H1 (cell line): Measurements from ENCODE around the gene GATAD2B. TPM values are rescaled to one million over a fixed set of nuclear protein-coding genes. Genes with fewer than 3 reads are reported as not detected.
A peak's percentile ranks its signal among the peaks of the same experiment; 100 is the strongest.

ENCODE experiments used
- CTCF ChIA-PET: fragments of 300-600 bp; sonication (Branson Sonifier 250); formaldehyde crosslinking; loops from one replicate; lab custom pipeline; 2021; ENCODE audit not compliant: partially characterized antibody; lab: Charles Lee
- POLR2A ChIA-PET: fragments of 300-600 bp; sonication (Branson Sonifier 250); formaldehyde crosslinking; loops from one replicate; lab custom pipeline; 2021; ENCODE audit warnings: inconsistent platforms; ENCODE audit not compliant: partially characterized antibody; lab: Charles Lee
- DNase-seq, 2 experiments: peaks; one replicate each; pipeline versions ENCODE4 v3.0.0 to v3.0.0-alpha.2; 2010 to 2022; ENCODE audit warnings: low spot score in 2 of 2, low read depth in 1 of 2, mixed read lengths in 1 of 2
- FAIRE-seq: peaks from 2 replicates; lab custom pipeline; 2011; peaks lifted over from hg19 to GRCh38; lab: Jason Lieb, UNC
- H2AFZ ChIP-seq: 2 replicates; pipeline ENCODE4 v1.8.1; 2012; ENCODE audit warnings: low read length, inconsistent platforms
- H2AK5ac ChIP-seq: 2 replicates; pipeline ENCODE4 v1.6.1; 2013; ENCODE audit warnings: low read depth, low read length
- H2BK120ac ChIP-seq: replicated peaks from 2 replicates; pipeline ENCODE3; 2013; ENCODE audit warnings: low read depth, low read length, inconsistent platforms
- H2BK12ac ChIP-seq: 2 replicates; pipeline ENCODE4 v1.6.1; 2013; ENCODE audit warnings: low read depth, low read length
- H2BK15ac ChIP-seq: 2 replicates; pipeline ENCODE4 v1.6.1; 2013; ENCODE audit warnings: low read length
- H2BK20ac ChIP-seq: 2 replicates; pipeline ENCODE4 v1.6.1; 2013; ENCODE audit warnings: low read length
- H2BK5ac ChIP-seq: 2 replicates; pipeline ENCODE4 v1.6.1; 2013; ENCODE audit warnings: low read depth, low read length
- H3K14ac ChIP-seq: 2 replicates; pipeline ENCODE4 v1.6.1; 2013; ENCODE audit warnings: inconsistent platforms; ENCODE audit not compliant: insufficient read length
- H3K18ac ChIP-seq: 2 replicates; pipeline ENCODE4 v1.6.1; 2013; ENCODE audit warnings: low read length; ENCODE audit errors: extremely low read depth
- H3K23ac ChIP-seq: 2 replicates; pipeline ENCODE4 v1.6.1; 2013; ENCODE audit warnings: inconsistent platforms; ENCODE audit not compliant: insufficient read length
- H3K23me2 ChIP-seq: 2 replicates; pipeline ENCODE4 v1.6.1; 2013; ENCODE audit warnings: low read depth, low read length
- H3K27ac ChIP-seq: 2 replicates; pipeline ENCODE4 v1.6.1; 2011; ENCODE audit warnings: low read depth, low read length, inconsistent platforms
- H3K27me3 ChIP-seq, 4 experiments: replicated peaks in 1 of 4; 1 replicate in 1 of 4; 2 replicates in 3 of 4; pipeline versions ENCODE4 v1.6.1 to v1.8.1; 2011 to 2013; ENCODE audit warnings: low read length in 3 of 4, mild to moderate bottlenecking in 3 of 4, inconsistent platforms in 2 of 4, mixed read lengths in 2 of 4, moderate library complexity in 1 of 4; ENCODE audit not compliant: control insufficient read depth in 3 of 4, insufficient read depth in 3 of 4; ENCODE audit errors: extremely low read depth in 1 of 4
- H3K36me3 ChIP-seq, 4 experiments: 2 replicates each; pipeline versions ENCODE4 v1.6.1 to v1.8.1; 2011 to 2013; ENCODE audit warnings: mild to moderate bottlenecking in 4 of 4, low read length in 3 of 4, moderate library complexity in 2 of 4, control low read depth in 1 of 4, inconsistent platforms in 1 of 4; ENCODE audit not compliant: insufficient read depth in 4 of 4, control insufficient read depth in 2 of 4
- H3K4ac ChIP-seq: replicated peaks from 2 replicates; pipeline ENCODE3; 2013; ENCODE audit warnings: low read length, low read depth, mixed read lengths, inconsistent platforms; ENCODE audit not compliant: insufficient read length
- H3K4me1 ChIP-seq, 4 experiments: replicated peaks in 1 of 4; 1 replicate in 1 of 4; 2 replicates in 3 of 4; pipeline versions ENCODE4 v1.6.1 to v1.8.1; 2011 to 2013; ENCODE audit warnings: low read length in 3 of 4, inconsistent platforms in 2 of 4, mixed read lengths in 1 of 4; ENCODE audit not compliant: insufficient read depth in 4 of 4, control insufficient read depth in 3 of 4
- H3K4me2 ChIP-seq, 2 experiments: 2 replicates each; pipeline versions ENCODE4 v1.6.1 to v1.8.1; 2011 to 2013; ENCODE audit warnings: low read depth in 2 of 2, low read length in 2 of 2, control low read depth in 1 of 2, inconsistent platforms in 1 of 2, mild to moderate bottlenecking in 1 of 2; ENCODE audit not compliant: insufficient read depth in 1 of 2
- H3K4me3 ChIP-seq, 4 experiments: fragments of 200-600, 300-600 bp in 1 of 4; sonication (generic), shearing (Covaris generic), sonication (Bioruptor Twin) in 1 of 4; 2 replicates each; pipeline versions ENCODE4 v1.5.1 to v1.8.1; 2011 to 2016; ENCODE audit warnings: low read length in 4 of 4, low read depth in 3 of 4, control low read depth in 2 of 4, inconsistent platforms in 2 of 4, mild to moderate bottlenecking in 2 of 4, mixed read lengths in 1 of 4, moderate library complexity in 1 of 4; ENCODE audit not compliant: insufficient read depth in 2 of 4; ENCODE audit errors: extremely low read depth in 1 of 4
- H3K56ac ChIP-seq: replicated peaks from 2 replicates; pipeline ENCODE3; 2013; ENCODE audit warnings: low read depth, mild to moderate bottlenecking, mixed read lengths, low read length, inconsistent platforms; ENCODE audit not compliant: insufficient read length
- H3K79me1 ChIP-seq: 2 replicates; pipeline ENCODE4 v1.6.1; 2013; ENCODE audit warnings: low read depth, low read length, control low read depth
- H3K79me2 ChIP-seq, 2 experiments: 2 replicates each; pipeline versions ENCODE4 v1.6.1 to v1.8.1; 2012 to 2013; ENCODE audit warnings: low read length in 2 of 2, mild to moderate bottlenecking in 2 of 2, inconsistent platforms in 1 of 2; ENCODE audit not compliant: insufficient read depth in 2 of 2, control insufficient read depth in 1 of 2
- H3K9ac ChIP-seq, 4 experiments: replicated peaks in 1 of 4; 1 replicate in 1 of 4; 2 replicates in 3 of 4; pipeline versions ENCODE4 v1.6.1 to v1.8.1; 2011 to 2013; ENCODE audit warnings: low read depth in 3 of 4, low read length in 3 of 4, control low read depth in 2 of 4, mild to moderate bottlenecking in 2 of 4, moderate library complexity in 2 of 4, inconsistent platforms in 1 of 4; ENCODE audit errors: extremely low read depth in 1 of 4
- H3K9me3 ChIP-seq, 2 experiments: 2 replicates each; pipeline versions ENCODE4 v1.6.1 to v1.8.1; 2012 to 2013; ENCODE audit warnings: mild to moderate bottlenecking in 2 of 2, moderate library complexity in 2 of 2, control low read depth in 1 of 2, inconsistent platforms in 1 of 2, low read depth in 1 of 2, low read length in 1 of 2, mixed read lengths in 1 of 2; ENCODE audit not compliant: insufficient read depth in 2 of 2
- H4K20me1 ChIP-seq, 2 experiments: replicated peaks in 1 of 2; 2 replicates each; pipeline versions ENCODE3 to v1.8.1; 2011 to 2013; ENCODE audit warnings: inconsistent platforms in 2 of 2, low read length in 2 of 2, mild to moderate bottlenecking in 1 of 2; ENCODE audit not compliant: insufficient read depth in 2 of 2, control insufficient read depth in 1 of 2
- H4K5ac ChIP-seq: 2 replicates; pipeline ENCODE4 v1.6.1; 2013; ENCODE audit warnings: low read length, low read depth, mixed read lengths, inconsistent platforms; ENCODE audit not compliant: insufficient read length
- H4K8ac ChIP-seq: 2 replicates; pipeline ENCODE4 v1.8.0; 2013; ENCODE audit warnings: mild to moderate bottlenecking, moderate library complexity, low read length, inconsistent platforms; ENCODE audit not compliant: insufficient read depth; ENCODE audit errors: extremely low read depth
- H4K91ac ChIP-seq: replicated peaks from 2 replicates; pipeline ENCODE3; 2013; ENCODE audit warnings: low read length, mixed read lengths, inconsistent platforms; ENCODE audit not compliant: insufficient read length
- ATF2 ChIP-seq: IDR thresholded peaks from 2 replicates; pipeline ENCODE4 v1.6.1; 2012; ENCODE audit warnings: low read length, inconsistent platforms
- BACH1 ChIP-seq: IDR thresholded peaks from 2 replicates; pipeline ENCODE4 v1.6.1; 2012; ENCODE audit warnings: low read length, improper control_type of control experiment
- BRCA1 ChIP-seq: IDR thresholded peaks from 2 replicates; pipeline ENCODE4 v1.6.1; 2012; ENCODE audit warnings: low read depth, low read length, improper control_type of control experiment
- CEBPB ChIP-seq: IDR thresholded peaks from 2 replicates; pipeline ENCODE4 v1.6.1; 2012; ENCODE audit warnings: low read depth, low read length
- JUND ChIP-seq: IDR thresholded peaks from 2 replicates; pipeline ENCODE4 v1.6.1; 2011; ENCODE audit warnings: mild to moderate bottlenecking, improper control_type of control experiment, low read length
- KDM5A ChIP-seq: fragments of 200-600 bp; IDR thresholded peaks from 2 replicates; pipeline ENCODE4 v1.7.1; 2012; ENCODE audit warnings: mild to moderate bottlenecking, low read length, inconsistent platforms, mixed read lengths
- SP4 ChIP-seq: IDR thresholded peaks from 2 replicates; pipeline ENCODE4 v1.6.1; 2012; ENCODE audit warnings: low read length, inconsistent platforms
- WGBS, 2 experiments: shearing (Covaris generic) in 1 of 2; methylation state at CpG; one replicate each; pipeline versions ENCODE4 v1.1.6 to v1.1.7; 2013 to 2015; ENCODE audit warnings: low lambda C conversion rate in 2 of 2, mixed read lengths in 2 of 2, inconsistent platforms in 1 of 2, low coverage in 1 of 2, missing lambda C conversion rate in 1 of 2; ENCODE audit not compliant: insufficient replicate concordance in 2 of 2, insufficient coverage in 1 of 2, insufficient read length in 1 of 2; ENCODE audit errors: extremely low coverage in 1 of 2, missing lambda C conversion rate in 1 of 2; 5-methylcytosine and 5-hydroxymethylcytosine counted together
- polyA plus RNA-seq, 7 experiments: library from polyadenylated mRNA; depleted of rRNA in 3 of 7; stranded (reverse) in 5 of 7; unstranded in 2 of 7; fragments of >200 nt in 5 of 7; fragments of 200-250 nt in 2 of 7; gene quantifications; 1 replicate in 5 of 7; 2 replicates in 1 of 7; 4 replicates in 1 of 7; pipeline versions ENCODE4 v1.2.1 to v1.2.3, GENCODE V29; 2011 to 2013; ENCODE audit warnings: missing spikeins in 2 of 7, mixed read lengths in 2 of 7
- total RNA-seq: library from RNA; stranded (reverse); fragmentation: NEBNext Ultra II Directional; extraction: Animal tissue kit (Norgen Biotek cat#: 25700); gene quantifications from 2 replicates; pipeline ENCODE4 v1.2.1, GENCODE V29; 2021

Gene GATAD2B
- total and polyA plus RNA-seq, 2 of the 8 experiments (the other 6 are each of a cell fraction or from before 2014, with no cell fraction given) = 8.4 to 39.1 TPM

- peaks cover 20% of the 10 kb centered on the region for H3K23me2 ChIP-seq
- no peak overlapping the region for H2AFZ ChIP-seq
- peaks cover 26 to 29% of the 10 kb centered on the region in 2 experiments for H4K20me1 ChIP-seq
- ChIA-PET CTCF (interaction anchor here (0.6 to 2.3 kb wide), 8 partner anchors 8 to 295 kb away, joined by 3 to 11 read pairs (median 5); partner anchors contain the start of genes RAB13 and S100A13), POLR2A (interaction anchor here (0.6 to 7.9 kb wide), 30 partner anchors 10 to 259 kb away, joined by 3 to 73 read pairs (median 4); partner anchors contain the start of genes CREB3L4, CRTC2, DENND4B and JTB)
- H3K79me1 ChIP-seq = peaks cover 13% of the 10 kb centered on the region
- H2BK5ac ChIP-seq = peak overlapping the region; percentile 82
- peaks cover 0 to 8% (median 0%) of the 10 kb centered on the region in 4 experiments; a peak in 4 of 8 replicates for H3K36me3 ChIP-seq
- H3K14ac ChIP-seq = no peak overlapping the region
- no peak overlapping the region for H2BK20ac ChIP-seq
- H3K4me2 ChIP-seq = peak overlapping the region; percentile 94 to 95
- H2BK15ac ChIP-seq = no peak overlapping the region
- H4K91ac ChIP-seq = peak overlapping the region; percentile 84
- H4K5ac ChIP-seq = peak overlapping the region; percentile 94
- H3K79me2 ChIP-seq = peaks cover 34 to 47% of the 10 kb centered on the region in 2 experiments
- H3K4me3 ChIP-seq = peak overlapping the region; percentile 68 to 100 (median 94)
- H3K9me3 ChIP-seq = no peaks in the 10 kb centered on the region
- peak overlapping the region; percentile 60 for H3K18ac ChIP-seq
- H3K27me3 ChIP-seq = no peaks in the 10 kb centered on the region
- peak overlapping the region; percentile 60 for H3K56ac ChIP-seq
- H2AK5ac ChIP-seq = peak overlapping the region; percentile 43; the same call in 1 of the 2 replicates
- no peak overlapping the region for H3K4ac ChIP-seq
- WGBS, 2 experiments = 2% methylated on average over 38 of the region's 86 CpGs; no CpG with 5 or more reads in 1 of the 2 experiments
- peak overlapping the region; percentile 72; the same call in 1 of the 2 replicates for H3K27ac ChIP-seq
- peaks cover 6 to 14% (median 11%) of the 10 kb centered on the region in 4 experiments for H3K4me1 ChIP-seq
- H4K8ac ChIP-seq = peak overlapping the region; percentile 93
- peak overlapping the region; percentile 62 to 93 (median 78) for H3K9ac ChIP-seq
- DNase-seq = peak; percentile 31 to 60
- H2BK12ac ChIP-seq = peak overlapping the region; percentile 71; the same call in 1 of the 2 replicates
- FAIRE-seq = no peak
- no peak overlapping the region for H2BK120ac ChIP-seq
- no peak overlapping the region for H3K23ac ChIP-seq
- no peak for TF ChIP-seq KDM5A
- no peak for TF ChIP-seq CEBPB
- TF ChIP-seq BACH1 = no peak
- TF ChIP-seq ATF2 = no peak
- no peak for TF ChIP-seq BRCA1
- TF ChIP-seq JUND = no peak
- TF ChIP-seq SP4 = no peak
Observed at GRCh38 chr1:153922076-153922971, 448 bp downstream of the GATAD2B start.
